KOPT-K1 (cell line): Measurements from ENCODE around the gene C1orf87.

Source experiments
- H3K27ac ChIP-seq: fragments of 200-600 bp; sonication (generic); 2 replicates; pipeline ENCODE4 v1.5.1; 2016; ENCODE audit warnings: antibody characterized with exemption, mild to moderate bottlenecking, low read depth, low read length; ENCODE audit not compliant: poor library complexity, severe bottlenecking
- H3K36me3 ChIP-seq: fragments of 200-600 bp; sonication (generic); 2 replicates; pipeline ENCODE4 v1.5.1; 2017; ENCODE audit warnings: antibody characterized with exemption, mild to moderate bottlenecking, low read length, moderate library complexity; ENCODE audit not compliant: insufficient read depth
- H3K9me3 ChIP-seq: fragments of 200-600 bp; sonication (generic); 2 replicates; pipeline ENCODE4 v1.5.1; 2017; ENCODE audit warnings: antibody characterized with exemption, low read length, mild to moderate bottlenecking; ENCODE audit not compliant: insufficient read depth, poor library complexity, severe bottlenecking

C1orf87 gene

DNA sequence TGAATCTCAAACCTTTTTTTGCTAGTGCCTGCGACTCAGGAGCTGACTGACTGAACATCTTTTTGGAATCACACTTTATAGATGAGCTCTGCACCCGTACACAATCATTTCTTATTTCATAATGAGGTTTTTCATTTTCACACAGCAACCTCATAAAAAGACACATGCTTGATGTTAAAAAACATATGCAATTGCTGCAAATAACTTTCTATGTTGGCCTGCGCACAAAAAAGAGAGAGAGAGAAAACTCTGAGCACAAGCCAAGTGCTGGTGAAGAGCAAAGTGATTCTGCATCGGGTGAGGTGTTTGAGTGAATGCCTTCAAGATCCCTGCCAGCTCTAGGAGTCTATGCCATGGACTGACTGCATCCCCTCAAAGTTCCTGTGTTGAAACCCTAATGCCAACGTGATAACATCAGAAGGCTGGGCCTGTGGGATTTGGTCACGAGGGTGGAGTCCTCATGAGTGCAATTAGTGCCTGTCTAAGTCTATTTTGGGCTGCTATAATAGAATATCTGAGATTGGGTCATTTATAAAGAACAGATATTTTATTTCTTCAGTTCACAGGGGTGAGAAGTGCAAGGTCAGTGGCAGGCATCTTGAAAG lies 36.6 kb downstream of the C1orf87 start:
- H3K36me3 ChIP-seq: no peaks in the 10 kb centered on the region
- no peak overlapping the region for H3K27ac ChIP-seq
- no peaks in the 10 kb centered on the region for H3K9me3 ChIP-seq

- Histone ChIP-seq H3K27ac (no peak overlapping the region), H3K9me3 (no peaks in the 10 kb centered on the region), H3K36me3 (no peaks in the 10 kb centered on the region)
Measured at GRCh38 chr1:60035921-60036320, 37.6 kb downstream of the C1orf87 start.

DNA sequence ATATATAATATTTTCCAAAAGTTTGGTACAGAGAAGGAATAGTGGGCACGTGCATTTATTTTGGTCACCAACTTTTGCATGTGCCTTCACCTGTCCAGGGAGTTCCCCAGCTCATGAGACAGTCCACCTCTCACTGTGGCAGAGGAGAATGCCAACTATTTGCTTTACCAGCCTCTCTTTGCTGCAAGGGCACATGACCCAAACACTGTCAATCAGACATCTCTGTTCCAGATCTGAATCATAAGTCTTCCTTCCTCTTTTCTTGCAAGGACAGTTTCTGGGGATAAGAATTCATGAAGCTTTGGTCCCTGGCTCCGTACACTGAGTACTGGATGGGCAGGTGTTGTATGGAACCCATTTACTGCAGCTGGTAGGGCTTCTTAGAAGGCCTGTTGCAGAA lies 38.6 kb downstream of the C1orf87 start:
- H3K9me3 ChIP-seq: no peaks in the 10 kb centered on the region
- no peak overlapping the region for H3K27ac ChIP-seq
- H3K36me3 ChIP-seq: no peaks in the 10 kb centered on the region

DNA sequence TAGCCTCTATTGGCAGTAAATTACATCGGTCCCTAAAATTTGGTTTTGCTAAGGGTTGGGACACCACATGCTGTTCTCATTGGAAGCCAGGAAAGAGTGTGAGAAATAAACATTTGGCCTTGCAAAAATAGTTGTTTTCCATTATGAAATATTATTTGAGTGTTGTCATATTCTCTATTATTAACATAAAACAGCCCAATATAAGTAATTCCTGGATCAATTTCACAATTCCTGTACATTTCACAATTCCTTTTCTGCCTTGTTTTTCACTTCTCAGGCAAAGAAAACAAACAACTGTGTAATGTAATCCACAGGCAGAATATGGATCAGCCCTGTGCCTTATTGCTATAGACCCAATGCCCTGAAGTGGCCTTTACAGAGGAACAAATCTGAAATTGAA lies 40.5 kb downstream of the C1orf87 start:
- Histone ChIP-seq H3K36me3 (no peaks in the 10 kb centered on the region), H3K9me3 (no peaks in the 10 kb centered on the region), H3K27ac (no peak overlapping the region)

- no peak overlapping the region for H3K27ac ChIP-seq
Measured at GRCh38 chr1:60031146-60031545, 42.4 kb downstream of the C1orf87 start.

DNA sequence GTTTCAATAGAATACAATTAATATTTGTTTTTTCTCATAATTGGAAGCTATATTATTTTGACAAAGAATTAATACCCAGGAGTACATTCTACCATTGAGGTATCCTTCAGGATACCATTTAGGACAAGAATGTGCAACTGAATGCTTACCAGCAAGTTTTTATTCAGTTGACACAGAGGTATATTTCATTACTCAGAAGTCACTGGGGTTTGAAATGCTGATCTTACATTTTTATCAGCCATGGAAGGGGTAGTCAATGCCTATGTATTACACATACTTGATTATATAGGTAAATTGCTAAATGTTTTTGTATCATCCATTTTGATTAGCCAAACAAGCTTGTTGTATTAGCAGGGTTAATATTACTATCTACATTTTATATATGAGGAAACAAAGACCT lies 48.0 kb downstream of the C1orf87 start:
- no peak overlapping the region for H3K27ac ChIP-seq
- H3K36me3 ChIP-seq: no peaks in the 10 kb centered on the region
- no peaks in the 10 kb centered on the region for H3K9me3 ChIP-seq

More at GRCh38 chr1:60031146-60031545, 42.4 kb downstream of the C1orf87 start:
- Histone ChIP-seq H3K36me3 (no peaks in the 10 kb centered on the region), H3K9me3 (no peaks in the 10 kb centered on the region)

DNA sequence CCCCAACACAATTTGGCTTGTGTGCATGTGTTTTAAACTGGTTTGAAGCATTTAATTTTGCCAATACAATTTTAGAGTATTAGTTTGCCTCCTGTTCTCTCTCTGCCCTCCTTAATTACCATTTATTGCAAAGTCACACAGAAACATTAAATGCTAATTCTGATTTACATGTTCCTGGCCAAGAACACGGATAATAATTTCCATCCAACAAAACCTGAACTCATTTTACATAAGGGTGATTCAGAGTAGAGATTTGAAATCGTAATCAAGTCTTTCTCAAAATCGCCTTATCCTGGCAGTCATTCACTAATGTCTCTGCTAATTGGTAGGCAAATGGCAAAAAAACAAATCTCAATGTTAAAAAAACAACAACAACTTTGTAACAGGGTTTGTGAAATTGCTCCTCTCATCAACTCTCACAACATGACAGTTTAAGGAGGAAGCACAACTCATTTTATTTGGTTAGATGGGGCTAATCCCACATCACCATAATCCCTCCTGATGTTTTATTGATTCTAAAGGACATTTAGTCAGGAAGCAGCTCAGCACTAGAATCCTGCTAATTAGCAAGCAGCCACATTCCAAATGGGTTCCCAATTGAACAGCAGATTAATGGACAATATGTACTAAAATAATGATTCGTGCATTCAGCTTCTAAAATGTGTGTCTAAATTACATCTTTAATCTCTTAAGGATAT lies 55.9 kb downstream of the C1orf87 start:
- Histone ChIP-seq H3K27ac (no peak overlapping the region), H3K36me3 (no peaks in the 10 kb centered on the region), H3K9me3 (no peaks in the 10 kb centered on the region)

GRCh38 chr1:60010690-60011089 lies 62.9 kb downstream of the C1orf87 start:
- Histone ChIP-seq H3K9me3 (no peaks in the 10 kb centered on the region), H3K36me3 (no peaks in the 10 kb centered on the region), H3K27ac (no peak overlapping the region)

DNA sequence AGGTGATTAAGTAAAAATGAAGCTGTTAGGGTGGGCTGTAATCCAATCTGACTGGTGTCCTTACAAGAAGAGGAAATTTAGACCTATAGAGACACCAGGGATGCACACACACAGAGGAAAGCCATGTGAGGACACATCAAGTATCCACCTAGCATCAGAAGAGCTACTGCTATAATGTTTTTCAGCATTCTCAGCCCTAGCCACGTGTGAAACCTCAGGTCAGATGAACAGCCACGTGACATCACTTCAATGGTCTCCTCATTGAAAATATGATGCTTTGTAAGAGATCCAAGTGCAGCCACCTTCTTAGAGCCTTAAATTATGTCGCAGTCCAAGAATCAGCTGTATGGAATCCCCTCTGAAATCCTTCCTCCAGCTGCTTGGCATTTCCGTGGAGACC lies 65.1 kb downstream of the C1orf87 start:
- Histone ChIP-seq H3K36me3 (no peaks in the 10 kb centered on the region), H3K9me3 (no peaks in the 10 kb centered on the region), H3K27ac (no peak overlapping the region)

- H3K36me3 ChIP-seq: no peaks in the 10 kb centered on the region
- H3K9me3 ChIP-seq: no peaks in the 10 kb centered on the region
- H3K27ac ChIP-seq: no peak overlapping the region
Measured at GRCh38 chr1:60000625-60001024, 72.9 kb downstream of the C1orf87 start.

GRCh38 chr1:59999746-60000145 lies 73.8 kb downstream of the C1orf87 start:
- H3K36me3 ChIP-seq: no peaks in the 10 kb centered on the region
- H3K9me3 ChIP-seq: no peaks in the 10 kb centered on the region
- no peak overlapping the region for H3K27ac ChIP-seq

DNA sequence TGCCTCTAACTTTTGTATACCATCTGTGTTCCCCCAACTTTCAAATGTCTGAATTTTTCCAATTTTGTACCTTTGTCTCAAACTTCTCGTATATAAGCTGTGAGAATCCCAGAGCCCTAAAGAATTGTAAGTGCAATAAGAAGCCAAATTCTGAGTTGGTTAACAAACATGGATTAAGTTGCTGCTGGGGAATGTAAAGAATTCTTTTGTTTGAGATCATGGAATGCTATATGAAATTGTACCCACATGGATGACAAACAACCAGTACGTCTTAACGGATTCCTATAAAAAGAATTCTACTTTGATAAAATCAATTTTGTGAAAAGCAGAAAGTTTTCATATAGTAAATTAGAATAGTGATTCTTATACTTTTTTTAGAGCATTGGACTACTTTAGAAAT lies 74.6 kb downstream of the C1orf87 start:
- H3K9me3 ChIP-seq: no peaks in the 10 kb centered on the region
- no peak overlapping the region for H3K27ac ChIP-seq
- no peaks in the 10 kb centered on the region for H3K36me3 ChIP-seq

DNA sequence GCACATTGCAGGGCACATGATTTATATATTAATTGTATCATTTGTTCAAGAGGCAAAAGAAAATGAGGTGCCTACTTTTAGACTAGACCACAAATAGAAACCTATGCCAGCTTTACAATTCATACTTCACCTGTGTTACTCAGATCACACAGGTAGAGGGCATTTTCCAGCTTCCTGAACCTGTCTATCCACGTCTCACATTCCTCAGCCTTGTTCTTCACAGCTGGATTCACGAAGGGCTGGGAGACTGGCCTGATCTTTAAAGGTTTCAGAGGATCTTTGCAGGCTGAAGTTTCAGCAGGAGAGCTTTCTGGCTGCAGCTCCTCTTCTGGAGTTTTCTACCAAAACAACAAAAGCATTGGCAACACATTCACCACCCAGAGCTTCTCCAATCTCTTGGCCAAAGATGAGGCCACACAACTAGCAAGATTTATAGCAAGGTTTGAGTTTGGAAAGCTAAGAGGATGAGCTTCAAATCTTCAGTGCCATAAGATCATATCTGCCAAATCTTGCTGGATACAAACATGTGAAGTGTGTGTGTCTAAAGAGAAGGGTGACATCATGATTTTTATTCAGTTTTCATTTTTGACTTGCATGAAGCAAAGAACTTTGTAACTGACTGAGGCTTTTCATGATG lies 76.0 kb downstream of the C1orf87 start:
- H3K36me3 ChIP-seq: no peaks in the 10 kb centered on the region
- H3K27ac ChIP-seq: no peak overlapping the region
- no peaks in the 10 kb centered on the region for H3K9me3 ChIP-seq

- Histone ChIP-seq H3K9me3 (no peaks in the 10 kb centered on the region), H3K36me3 (no peaks in the 10 kb centered on the region), H3K27ac (no peak overlapping the region)
Measured at GRCh38 chr1:59994302-59995198, 79.0 kb downstream of the C1orf87 start.
